Endometrial microvascular endothelial cells (primary cell): Measurements from ENCODE around the gene MANEAL. TPM values are rescaled to one million over a fixed set of nuclear protein-coding genes. Genes with fewer than 3 reads are reported as not detected.

Source experiments
- in situ Hi-C: cut with HindIII; loops from 2 replicates; pipeline ENCODE4 v1.10.0; 2017; ENCODE audit warnings: low sequenced_read_pairs, low pct_unique_long_range_greater_than_20kb; ENCODE audit errors: inconsistent ontology term
- total RNA-seq: library from RNA; depleted of rRNA; stranded (reverse); fragments of >200 nt; gene quantifications from one replicate; pipeline ENCODE4 v1.2.3, GENCODE V29; 2015; ENCODE audit errors: inconsistent ontology term

Gene MANEAL, protein sequence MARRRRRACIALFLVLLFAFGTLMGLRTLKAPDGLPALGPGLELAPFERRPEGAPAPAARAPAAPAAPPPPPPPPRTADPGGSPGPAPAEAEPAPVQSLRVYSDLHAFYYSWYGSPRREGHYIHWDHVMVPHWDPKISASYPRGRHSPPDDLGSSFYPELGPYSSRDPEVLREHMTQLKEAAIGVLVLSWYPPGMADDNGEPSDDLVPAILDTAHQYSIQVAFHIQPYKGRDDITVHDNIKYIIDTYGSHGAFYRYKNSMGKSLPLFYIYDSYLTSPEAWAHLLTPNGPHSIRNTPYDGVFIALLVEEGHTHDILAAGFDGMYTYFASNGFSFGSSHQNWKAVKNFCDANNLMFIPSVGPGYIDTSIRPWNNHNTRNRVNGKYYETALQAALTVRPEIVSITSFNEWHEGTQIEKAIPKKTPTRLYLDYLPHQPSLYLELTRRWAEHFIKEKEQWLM
- not detected for total RNA-seq

DNA sequence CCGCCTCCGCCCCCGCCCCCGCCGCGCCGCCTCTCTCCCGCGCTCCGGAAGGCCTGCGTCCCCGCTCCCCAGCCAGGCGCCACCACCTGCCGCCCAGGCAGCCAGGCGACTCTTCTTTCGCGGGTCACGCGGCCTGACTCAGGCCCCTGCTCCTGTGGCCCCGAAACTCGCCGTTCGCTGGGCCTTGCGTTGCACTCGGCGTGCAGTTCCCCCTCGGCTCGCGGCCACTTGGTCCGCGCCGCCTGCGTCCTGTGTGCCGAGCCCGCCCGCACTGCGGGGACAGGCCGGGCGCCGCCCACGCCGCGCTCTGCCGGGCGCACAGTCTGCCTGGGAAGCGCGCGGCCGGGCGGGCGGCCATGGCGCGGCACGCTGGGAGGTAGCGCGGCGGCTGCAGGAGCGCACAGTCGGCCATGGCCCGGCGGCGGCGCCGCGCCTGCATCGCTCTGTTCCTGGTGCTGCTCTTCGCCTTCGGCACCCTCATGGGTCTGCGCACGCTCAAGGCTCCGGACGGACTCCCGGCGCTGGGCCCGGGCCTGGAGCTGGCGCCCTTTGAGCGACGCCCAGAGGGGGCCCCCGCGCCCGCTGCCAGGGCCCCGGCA is at the start of gene MANEAL:
Gene MANEAL (plus strand): TSS at position 75 of the 599 bp plus-strand sequence. CDS start 336 bp downstream, at position 411.
- in situ Hi-C loops, result no loop called here

DNA sequence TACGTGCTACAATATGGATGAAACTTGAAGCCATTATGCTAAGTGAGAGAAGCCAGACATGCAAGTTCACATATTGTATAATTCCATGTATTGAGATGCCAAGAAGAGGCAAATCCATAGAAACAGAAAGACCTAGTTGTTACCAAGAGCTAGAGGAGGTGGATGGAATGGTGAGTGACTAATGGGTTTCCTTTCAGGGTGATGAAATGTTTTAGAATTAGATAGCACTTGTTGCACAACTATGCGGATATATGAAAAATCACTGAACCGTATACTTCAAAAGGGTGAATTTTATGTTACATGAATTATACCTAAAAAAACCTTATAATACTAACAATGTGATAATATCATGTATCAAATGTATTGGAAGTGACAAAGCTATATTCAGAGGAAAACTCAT is 46.8 kb upstream of the MANEAL start:
- in situ Hi-C loops, result no loop called here

DNA sequence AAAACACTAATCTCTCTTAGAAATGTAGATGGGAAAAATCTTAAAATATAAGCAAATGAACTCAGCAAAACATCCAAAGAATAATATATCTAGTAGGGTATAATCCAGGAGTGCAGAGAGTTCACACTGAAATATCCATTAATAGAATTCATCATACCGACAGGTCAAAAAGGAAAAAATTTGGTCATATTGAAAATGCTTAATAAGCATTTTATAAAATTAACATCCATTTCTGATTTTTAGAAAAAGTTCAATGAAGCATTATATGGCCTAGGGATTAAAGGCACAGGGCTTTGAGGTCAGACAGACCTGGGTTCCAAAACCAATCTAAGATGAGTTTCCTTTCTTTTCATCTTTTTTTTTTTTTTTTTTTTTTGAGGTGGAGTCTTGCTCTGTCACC is 45.1 kb upstream of the MANEAL start:
- in situ Hi-C loops, result no loop called here

DNA sequence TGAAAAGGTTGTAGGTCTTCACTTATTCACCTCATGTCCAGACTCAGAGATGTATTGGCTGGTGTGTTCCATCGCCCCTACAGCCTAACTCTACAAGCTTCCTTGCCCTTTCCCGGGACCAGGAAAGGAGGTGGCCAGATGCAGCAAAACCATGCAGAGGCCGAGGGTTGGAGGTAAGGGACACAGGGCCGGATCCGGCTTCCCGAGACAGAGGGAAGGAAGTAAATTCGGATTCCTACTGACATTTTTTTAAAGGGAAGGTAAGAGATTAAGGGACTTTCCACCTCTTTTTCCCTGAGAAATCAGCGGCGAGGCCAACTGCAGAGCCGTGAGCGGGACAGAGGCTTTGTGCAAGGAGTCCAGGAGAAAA is 41.4 kb upstream of the MANEAL start:
- in situ Hi-C loops, result no loop called here

DNA sequence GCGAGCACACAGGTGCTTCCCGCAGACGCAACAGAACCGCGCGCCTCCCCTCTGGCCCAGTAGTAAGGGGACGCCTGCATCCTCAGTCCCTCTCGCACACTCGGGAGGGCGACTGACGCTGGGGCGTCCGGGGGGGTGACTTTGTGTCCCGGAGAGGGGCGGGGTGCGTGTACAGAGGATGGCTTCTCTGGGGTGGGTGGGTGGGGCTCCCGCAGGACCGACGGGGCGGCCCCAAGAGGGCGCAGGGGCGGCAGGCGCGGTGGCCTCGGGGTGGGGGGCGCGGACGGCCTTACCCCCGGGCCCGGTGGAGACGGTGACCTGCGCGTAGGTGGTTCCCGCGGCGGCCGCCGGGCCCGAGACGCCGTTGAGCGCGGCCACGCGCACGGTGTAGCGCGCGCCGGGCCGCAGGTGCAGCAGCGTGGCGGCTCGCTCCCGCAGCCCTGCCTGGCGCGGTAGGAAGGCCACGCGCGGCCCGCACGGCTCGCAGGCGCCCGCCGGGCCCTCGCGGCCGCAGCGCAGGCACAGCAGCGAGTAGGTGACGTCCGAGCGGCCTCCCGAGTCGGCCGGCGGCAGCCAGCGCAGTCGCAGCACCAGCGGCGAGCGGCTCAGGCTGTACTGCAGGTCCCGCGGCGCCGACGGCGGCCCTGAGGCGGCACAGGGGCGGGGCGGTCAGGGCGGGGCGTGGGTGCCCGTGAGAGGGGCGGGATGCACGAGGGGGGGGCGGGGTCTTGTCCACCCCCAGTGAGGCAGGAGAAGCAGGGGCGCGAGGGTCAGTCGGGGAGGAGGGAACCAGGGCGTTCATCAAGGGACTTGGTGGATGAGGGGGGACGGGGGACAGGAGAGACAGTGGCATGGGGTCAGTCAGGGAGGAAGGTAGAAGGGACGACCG is 40.8 kb upstream of the MANEAL start:
- in situ Hi-C loops, result no loop called here

DNA sequence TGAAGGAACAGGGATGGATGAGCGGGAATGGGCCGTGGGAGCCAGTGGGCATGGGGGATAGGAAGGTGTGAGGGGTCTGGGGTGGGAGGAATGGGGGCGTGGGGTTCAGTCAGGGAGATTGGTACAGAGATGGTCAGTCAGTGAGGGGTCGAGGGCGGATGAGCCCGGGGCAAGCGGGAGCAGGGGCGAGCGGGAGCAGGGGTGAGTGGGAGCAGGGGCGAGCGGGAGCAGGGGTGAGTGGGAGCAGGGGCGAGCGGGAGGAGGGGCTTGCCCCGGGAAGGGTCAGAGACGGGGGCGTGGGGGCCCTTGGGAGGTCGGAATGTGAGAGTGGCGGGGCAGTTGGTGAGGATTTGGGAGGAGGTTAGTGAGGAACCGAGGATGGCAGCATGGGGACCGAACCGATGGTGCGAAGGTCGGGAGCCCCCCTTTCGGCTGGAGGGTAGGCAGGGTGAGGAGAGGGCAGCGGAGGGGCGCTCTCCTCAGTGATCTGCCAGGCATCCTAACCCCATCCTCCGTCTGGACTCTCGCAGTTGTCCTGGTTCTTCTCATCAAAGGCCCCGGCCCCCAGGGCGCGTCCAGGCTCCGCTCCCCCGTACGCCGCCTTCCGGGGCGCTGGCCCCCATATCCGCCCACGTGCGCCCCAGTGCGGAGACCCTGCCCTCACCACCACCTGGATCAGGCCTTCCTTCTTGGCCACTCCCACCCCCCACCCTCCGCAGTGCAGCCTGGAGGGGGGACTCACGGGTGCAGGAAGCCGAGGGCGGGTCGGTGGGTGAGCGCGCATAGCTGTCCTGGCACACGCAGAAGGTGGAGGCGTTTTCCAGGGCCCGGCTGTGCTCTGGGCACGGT is 40.0 kb upstream of the MANEAL start:
- in situ Hi-C loops, result no loop called here

DNA sequence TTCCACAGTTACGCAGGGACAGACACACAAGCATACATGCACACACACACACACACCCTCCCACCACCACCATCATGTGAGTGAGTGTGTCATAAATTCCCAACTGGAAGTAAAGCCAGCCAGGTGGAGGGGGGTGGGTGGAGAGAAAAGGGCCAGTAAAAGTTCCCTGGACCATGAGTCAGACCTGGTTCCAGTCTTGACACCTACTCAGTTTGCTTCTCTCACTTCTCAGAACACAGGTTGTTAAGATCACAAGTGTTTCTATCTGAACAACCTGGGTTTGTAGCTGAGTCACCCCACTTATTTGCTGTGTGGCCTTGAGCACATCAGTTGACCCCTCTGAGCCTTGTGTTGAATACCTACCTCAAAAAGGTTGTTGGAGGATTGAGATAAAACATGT is 38.4 kb upstream of the MANEAL start:
- in situ Hi-C loops, result no loop called here

DNA sequence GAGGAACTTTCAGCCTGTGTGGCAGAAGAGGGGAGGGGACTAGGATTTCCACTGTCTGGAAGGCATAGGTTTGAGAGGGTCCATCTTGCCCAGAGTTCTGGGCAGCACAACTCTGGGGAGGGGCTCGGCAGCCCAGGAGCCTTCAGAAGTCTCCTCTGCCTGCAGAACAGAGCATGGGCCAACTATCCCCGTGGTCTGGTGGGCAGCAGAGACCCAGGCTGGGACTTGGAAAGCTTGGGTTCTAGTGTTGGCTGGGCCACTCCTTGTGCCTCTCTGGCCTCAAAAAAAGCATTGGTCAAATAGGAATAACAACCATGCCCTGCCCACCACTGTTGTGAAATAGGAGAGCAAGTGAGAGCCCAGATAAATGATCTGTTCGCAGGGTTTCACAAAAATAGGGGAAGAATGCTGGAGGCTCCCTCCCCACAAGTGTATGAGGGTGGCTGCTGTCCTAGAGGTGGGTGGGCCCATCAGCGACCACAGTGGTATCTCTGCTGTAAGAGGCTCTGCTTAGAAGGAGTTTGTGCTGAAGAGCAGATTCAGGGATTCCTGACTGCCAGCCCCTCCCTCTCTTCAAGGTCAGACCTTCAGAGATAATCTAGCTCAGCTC is 37.6 kb upstream of the MANEAL start:
- in situ Hi-C loops, result no loop called here

DNA sequence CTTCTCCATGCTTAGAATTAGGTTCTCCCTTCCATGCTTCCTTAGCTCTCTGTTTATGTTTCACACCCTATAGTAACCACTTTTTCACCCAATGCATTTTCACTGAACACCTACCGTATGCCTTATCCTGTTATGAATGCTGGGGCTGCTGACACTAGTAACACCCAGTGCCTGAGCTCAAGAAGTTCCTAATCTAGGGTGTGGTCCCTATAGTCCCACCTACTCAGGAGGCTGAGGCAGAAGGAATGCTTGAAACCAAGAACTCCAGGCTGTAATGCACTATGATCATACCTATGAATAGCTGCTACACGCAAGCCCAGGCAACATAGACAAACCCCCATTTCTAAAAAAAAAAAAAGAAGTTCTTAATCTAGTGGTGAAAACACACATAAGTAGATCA is 34.2 kb upstream of the MANEAL start:
- in situ Hi-C loops, result no loop called here

DNA sequence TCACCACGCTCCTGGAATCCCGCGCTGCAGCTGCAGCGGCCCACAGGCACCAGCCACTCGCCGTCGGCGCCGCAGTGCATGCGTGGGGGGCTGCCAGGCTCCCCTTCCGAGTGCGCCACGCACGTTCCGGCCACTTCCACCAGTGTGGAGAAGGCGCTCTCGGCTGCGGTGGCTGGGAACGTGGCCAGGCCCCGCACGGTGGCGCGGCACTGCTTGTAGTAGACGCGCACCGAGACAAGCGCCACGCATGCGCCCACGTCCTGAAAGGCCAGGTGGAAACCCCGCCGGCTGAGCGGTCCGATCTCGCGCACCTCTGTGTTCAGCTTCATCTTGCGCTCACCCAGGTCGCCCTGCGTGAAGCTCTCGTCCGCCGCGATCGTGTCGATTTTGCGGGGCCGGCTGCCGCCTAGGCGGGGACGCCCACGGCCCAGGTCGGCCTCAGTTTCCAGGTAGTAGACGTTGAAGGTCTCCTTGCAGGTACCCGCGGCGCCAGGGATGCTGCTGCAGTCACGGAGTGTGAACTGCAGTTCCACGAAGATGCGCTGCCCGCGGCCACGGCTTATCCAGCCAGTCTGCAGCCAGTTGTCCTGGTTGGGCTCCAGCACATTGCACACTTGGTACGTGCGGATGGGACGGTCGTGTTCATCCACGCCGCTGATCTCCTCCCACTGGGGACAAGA is 32.1 kb upstream of the MANEAL start:
- in situ Hi-C loops, result no loop called here

DNA sequence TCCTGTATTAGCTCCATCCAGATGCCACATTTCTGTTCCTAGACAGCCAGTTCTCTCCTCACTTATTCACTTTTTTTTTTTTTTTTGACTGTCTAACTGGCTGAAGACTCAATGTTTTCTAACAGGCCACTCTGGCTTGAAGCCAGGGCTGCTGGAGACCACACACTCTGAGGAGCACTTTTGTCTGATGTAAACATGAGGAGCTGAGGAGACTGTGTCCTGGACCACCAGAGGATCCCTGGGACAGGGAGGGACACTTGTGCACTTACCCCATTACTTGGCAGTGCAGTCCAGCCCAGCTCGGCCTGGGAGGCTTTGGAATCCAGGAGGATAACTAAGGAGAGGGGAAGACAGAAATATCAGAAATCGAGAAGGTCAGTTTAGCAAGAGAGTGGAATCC is 31.1 kb upstream of the MANEAL start:
- in situ Hi-C loops, result no loop called here

DNA sequence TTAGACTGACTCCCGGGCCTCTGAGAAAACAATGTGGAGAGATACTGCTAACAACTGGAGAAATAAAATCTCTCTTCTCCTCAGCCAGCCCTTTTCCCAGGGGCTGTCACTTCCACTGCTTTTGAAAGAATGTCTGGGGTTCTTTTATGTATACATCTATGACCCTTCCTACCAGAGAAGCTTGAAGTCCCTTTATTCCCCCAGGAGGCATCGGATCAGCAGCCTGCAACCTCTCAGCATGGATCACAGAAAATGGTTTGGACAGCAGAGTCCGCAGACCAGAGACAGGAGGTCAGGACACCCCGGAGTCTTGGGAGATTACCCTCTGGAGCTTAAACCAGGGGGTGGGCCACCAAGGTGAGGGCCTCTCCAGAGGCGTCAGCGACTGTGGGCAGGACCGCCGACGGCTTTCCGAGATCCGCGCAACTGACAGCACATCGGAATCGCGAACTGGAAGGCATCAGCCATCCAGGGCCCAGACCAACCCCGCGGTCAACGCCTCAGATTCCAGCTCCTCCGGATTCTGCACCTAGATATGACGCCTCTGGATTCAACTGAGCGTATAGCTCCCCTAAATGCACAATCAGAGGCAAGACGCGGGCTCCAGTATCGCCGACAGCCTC is 29.7 kb upstream of the MANEAL start:
- in situ Hi-C loops, result no loop called here

DNA sequence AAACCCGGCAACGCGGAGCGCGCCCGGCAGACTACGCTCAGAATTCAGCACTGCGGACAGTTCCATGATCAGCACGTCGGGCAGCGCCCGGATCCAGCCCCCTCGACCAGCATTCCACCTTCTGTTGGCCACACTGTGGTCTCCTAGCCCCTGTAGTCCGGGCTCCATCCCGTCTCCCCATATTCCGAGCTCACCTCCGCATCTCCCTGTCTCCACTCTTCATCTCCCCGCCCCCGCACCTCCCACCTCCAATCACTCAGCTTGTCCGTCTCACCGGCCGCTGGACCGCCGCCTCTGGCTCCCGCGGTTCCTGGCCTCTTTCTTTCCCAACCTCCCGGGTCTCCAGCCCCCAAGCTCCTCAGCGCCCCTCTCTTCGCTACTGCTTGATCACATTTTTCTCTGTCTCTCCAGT is 29.2 kb upstream of the MANEAL start:
- in situ Hi-C loops, result no loop called here

DNA sequence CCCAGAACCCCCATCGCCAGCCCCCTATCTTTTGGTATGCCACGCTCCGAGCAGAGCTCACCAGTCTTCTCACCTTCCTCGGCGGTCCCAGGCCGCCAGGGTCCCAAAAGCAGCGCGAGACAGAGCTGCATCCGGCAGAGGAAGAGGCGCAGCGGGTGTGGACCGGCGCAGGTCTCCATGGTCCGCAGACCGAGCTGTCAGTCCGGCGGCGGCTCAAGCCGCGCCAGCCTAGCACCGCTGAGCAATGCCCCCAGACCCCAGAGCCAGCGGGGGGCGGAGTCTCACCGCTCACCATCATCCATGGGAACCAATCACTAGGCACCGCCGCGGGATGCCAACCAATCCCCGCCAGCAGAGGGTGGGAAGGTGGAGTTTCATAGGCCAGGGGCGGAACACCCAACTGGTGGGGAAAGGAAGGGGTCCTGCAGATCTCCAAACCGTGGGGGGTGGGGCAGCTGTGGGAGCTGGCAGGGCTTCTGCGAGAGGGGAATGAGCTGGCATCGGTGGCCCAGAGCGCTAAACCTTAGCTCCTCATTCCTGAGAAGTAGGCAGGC is 28.7 kb upstream of the MANEAL start, which contains the start of gene EPHA10:
Gene EPHA10 (minus strand): TSS at position 233 of the 554 bp plus-strand sequence. CDS start 54 bp downstream, at position 179.
- in situ Hi-C loops, result no loop called here

DNA sequence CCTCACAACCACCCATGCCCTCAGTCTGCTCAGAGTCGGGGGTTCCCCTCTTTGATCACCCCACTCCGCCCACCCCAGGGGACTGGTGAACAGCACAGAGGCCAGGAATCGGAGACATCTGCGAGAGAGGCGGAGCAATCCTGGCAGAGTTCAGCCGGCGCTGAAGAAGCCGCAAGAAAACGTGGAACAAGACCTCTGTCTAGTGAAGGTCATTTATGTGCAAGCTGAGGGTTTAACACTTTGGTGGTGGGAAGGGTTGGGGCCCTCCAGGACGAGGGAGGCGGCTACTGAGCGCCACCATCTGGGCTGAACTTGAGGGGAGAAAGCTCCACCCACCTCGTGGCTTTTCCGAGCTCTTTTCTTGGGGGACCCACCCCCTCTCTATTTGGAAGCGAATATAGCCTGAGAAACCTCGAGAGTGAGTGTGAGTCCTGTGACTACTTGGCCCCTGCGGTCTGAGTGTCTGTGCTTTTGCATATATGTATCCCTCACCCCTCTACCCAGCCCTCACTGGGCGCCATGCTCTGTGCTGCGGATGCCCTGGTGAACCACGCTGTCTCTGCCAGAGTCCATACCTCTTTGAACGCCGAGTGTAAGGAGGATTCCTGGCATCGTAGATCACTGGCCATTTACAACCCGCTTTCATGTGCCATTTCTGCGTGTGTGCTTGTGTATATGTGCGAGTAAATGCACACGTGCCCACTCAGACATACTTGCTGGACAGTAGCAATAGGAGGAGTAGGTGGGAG is 27.6 kb upstream of the MANEAL start:
- in situ Hi-C loops, result no loop called here

DNA sequence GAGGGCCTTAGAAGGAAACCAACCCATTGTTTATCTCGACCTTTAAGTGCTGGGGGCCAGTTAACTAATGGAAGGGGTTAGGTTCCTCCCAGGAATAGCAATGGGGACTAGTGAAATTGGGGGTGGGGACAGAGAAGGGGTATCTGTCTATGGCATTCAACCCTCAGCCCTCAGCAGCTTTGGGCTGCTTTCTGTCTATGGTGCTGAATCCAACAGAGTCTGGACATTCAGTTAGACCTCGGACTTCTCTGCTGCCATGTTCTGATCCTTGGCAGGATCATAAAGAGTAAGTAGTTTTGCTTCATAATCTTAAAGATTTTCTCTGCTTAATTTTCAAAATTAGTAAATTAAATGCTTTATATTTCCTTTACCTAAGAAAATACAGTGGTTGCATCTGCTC is 26.2 kb upstream of the MANEAL start:
- in situ Hi-C loops, result no loop called here
